GM11168 (cell line): ENCODE results near the gene RASAL3.

Experiments
- in situ Hi-C: fragments of 300-500 bp; cut with MboI; formaldehyde crosslinking; loops from one replicate; pipeline ENCODE4 v1.12.0; 2022; ENCODE audit warnings: low sequenced_read_pairs; ENCODE audit not compliant: unreplicated experiment

RASAL3 gene

DNA sequence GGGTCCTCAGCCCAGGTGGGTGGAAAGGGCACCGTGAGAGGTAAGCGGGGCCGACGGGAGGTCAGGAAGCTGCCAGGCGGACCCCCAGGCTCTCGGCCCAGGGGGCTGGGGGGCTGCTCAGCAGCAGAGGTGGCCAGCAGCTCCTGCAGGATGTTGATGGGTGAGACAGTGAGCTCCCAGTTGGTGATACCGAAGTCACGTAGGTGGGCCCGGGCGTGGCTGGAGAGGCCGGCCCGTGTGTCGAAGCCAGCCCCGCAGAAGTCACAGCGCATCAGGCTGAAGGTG is 27.6 kb downstream of the RASAL3 start:
- in situ Hi-C loops, result no loop called here

DNA sequence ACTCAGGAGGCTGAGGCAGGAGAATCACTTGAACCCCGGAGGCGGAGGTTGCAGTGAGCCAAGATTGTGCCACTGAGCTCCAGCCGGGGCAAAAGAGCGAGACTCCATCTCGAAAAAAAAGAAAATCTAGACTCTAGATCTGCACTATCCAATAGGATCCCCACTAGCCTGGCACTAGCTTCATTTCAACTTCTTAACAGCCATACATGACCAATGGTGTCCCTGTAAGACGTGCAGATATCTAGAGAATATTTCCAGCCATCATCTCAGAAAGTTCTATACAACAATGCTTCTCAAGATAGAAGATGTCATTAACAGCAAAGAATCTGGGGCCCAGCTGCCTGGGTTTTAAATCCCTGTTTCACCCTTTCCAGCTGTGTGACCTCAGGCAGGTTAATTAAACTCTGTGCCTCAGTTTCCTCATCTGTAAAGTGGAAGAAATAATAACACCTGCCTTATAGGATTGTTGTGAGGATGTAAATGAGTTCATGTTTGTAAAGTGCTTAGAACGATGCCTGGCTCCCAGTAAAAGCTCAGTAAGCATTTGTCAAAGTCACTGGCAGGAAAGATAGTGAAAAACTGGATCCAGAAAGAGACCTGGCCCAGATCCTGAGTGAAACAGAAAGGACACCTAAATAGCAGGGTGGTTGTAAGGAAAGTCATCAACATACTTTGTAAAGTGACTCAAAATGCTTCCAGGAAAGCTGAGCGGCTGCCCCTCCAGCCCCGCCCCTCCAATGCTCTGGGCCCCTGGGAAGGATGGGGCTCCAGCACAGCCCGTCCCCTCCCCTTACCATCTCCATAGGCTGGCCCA is 28.1 kb downstream of the RASAL3 start:
- in situ Hi-C loops, result no loop called here

DNA sequence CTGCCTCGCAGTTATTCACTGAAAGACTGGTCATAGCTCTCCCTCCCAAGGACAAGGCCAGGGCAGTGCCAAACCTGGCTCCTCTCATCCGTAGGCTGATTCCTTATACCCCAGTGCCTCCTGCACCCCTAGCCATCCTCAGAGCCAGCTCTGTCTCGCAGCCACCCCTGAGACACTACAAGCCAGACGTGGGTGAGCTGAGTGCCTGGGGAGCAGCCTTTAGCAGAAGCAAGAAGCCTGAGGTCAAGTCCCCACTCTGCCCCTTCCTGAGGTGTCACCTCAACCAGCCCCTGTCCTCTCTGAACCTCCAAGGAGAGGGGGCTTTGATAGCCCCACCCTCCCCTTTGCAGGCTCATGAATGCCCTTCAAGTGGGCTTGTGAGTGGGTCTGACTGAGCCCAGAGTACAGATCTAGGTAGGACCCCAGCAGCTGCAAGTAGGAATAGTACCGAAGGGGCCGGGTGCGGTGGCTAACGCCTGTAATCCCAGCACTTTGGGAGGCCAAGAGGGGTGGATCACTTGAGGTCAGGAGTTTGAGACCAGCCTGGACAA is 30.8 kb downstream of the RASAL3 start:
- in situ Hi-C loops, result no loop called here

DNA sequence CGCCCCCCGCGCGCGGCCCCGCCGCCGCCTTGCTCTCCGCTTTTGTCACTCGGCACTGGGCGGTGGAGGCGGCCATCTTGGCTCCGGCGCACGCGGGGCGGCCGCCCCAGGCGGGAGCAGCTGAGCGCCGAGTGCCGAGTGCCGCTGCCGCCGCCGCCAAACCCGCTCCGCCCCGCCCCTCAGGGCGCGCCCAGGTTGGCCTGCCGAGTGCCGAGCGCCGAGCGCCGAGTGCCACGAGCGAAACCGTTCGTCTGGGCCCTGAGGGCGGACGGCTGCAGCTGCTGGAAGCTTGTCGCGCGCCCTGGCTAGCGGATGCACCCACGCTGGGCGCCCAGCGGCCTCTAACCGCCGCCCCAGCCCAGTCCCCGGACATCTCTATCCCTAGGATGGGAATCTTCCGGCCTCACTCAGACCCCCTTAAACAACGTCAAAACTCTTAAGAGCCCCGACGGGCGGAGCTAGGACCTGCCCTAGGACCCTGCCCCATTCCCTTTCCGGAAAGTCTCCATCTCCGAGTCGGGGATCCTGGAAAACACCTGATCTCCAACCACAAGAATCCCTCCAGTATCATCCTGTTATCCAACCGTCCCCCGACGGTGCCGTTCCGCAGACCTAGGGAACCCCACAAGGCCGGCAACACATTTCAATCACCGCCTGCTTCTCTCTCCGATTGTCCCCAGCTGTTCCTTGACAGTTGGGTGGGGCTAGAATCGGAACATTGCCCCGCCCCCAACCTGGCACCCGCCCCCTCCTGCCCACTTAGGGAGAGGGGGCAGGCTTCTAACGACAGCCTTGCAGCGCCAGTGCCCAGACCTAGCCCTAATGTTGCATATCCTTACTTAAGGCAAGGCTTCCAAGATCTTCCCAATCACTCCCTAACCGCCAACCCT is 31.5 kb downstream of the RASAL3 start:
- in situ Hi-C loops, result no loop called here

DNA sequence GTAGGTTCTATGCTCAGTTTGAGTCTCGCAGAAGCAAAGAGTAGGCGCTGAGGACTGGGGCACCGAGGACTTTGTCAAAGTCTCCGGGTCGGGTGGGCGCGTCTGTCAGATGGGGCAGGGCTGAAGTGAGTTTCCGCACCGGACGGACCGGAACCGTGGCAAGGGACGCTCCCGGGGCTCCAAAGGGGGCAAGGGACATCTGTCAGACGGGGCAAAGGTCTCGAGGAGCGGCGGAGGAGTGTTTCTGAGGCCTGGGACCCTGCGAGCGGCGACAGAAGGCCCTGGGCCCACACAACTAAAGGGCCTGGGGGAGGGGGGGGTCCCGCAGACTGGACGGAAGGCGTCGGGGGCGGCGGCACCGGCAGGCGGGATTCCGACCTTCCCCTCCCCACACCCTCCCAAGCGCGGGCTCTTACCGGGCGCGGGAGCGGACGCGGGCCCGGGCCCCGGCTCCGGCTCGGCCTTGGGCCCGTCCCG is 32.3 kb downstream of the RASAL3 start:
- in situ Hi-C loops, result no loop called here

DNA sequence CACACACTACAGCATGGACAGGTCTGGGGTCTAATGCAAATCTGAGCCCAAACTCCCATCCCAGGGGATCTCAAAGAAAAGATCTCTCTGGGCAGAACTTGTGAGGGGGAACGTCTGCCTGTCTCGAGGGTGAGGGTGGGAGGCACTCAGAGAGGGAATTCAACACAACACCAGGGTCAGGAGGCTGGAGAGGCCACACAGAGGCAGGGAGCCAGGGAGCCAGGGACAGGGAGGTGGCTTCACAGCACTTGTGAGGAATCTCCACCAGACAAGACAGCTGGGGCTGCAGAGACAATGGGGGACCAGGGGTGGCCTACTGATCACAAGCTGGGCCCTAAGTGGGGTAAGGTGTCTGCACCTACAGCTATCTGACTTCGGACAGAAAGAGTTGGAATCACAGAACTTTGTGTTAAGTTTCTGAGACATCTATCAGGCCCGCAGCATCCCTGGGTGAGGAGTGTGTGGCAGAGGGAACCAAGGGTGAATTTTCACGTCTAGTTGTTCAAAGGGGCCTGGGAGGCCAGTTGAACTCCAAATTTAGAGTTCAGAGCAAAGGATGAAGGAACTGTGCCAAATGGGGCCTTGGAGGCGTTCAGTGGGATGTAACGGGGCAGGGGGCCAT is 32.8 kb downstream of the RASAL3 start:
- in situ Hi-C loops, result no loop called here

DNA sequence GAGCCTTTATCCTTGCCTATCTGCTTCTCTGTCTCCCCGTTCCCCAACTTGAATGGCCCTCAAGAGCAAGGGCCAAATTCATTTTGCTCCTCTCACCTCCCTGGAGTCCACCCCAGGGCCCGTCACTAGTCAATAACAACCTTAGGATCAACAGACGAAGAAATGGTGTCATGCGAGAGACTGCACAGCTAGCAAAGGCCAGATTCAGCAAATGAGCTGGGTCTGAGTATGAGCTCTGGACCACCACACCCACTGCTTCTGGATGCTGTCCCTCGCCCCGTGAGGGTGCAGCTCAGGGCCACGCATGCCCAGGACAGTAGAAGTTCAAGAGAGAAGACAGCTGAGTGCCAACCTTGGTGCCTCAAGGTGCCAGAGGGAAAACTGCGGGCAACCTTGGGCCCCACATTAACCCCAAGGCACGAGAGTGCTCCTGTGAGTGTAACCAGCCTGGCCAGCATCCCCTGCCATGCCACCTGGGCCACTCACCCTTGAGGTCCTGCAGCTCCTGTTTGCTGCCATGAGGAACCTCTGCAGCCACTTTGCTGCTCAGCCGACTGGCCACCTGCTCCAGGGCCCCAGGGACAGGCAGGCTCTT is 33.7 kb downstream of the RASAL3 start:
- in situ Hi-C loops, result no loop called here

DNA sequence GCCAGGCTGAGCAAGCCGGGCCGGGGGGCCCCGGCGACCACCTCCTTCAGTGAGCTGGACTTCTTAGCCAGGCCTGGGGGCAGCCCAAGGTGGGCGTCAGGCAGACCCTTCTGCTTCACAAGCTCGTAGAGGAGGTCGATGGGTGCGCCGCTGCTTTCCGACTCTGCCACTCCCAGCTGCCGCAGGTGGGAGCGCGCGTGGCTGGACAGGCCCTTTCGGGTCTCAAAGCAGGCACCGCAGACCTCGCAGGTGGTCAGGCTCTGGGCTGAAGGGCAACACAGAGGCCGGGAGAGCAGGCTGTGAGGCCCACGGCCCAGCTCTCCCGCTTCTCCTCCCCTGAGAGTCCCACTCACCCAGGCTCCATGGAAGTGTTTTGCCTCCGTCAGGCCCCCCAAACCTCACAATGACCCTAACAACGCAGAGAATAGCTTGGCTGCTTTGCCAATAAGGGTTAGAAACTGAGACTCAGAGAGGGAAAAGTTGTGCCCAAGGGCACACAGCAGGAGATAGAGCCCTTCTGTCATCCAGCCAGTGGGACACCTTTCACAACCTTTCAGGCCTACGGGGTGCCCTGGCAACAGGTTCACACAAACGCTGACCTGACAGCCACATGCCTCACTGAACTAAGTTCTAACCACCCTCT is 34.4 kb downstream of the RASAL3 start:
- in situ Hi-C loops, result no loop called here

DNA sequence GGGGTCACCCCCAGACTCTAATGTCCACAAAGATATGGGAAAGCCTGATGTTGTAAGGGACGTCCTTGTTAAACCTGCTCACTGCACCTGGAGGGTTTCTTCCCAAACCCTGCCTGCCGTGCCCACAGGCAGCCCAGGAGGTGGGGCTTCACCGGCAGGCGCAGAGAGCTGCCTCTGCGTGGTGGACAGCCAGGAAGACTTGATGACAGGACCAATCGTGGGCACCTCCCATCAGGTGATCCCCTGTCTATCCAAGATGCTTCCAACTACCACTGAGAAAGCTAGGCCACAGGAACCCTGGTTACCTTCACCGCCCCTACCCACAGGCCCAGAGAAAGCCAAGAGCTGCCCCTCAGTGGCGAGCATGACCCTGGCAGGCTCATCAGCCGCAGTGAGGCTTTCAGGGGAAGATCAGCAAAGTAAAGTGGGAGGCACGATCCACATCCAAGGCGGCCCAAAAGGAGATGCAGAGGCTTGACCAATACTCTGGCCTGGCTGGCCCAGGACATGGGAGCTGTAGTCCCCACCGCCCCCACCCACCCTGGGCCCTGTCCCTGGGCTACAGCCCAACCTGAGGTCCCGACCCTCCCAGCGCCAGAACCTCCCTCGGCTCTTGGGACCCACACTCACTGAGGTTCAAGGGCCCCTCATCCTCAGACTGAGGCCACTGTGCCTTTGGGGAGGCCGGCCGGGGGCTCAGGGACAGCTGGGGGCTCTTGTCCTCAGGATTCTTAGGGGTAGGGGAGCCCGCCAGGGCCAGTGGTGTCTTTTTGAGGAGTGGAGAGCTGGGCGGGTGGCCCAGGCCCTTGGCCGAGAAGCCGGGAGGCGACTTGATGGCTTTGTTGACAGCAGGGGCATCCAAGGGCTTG is 35.2 kb downstream of the RASAL3 start:
- in situ Hi-C loops, result no loop called here

DNA sequence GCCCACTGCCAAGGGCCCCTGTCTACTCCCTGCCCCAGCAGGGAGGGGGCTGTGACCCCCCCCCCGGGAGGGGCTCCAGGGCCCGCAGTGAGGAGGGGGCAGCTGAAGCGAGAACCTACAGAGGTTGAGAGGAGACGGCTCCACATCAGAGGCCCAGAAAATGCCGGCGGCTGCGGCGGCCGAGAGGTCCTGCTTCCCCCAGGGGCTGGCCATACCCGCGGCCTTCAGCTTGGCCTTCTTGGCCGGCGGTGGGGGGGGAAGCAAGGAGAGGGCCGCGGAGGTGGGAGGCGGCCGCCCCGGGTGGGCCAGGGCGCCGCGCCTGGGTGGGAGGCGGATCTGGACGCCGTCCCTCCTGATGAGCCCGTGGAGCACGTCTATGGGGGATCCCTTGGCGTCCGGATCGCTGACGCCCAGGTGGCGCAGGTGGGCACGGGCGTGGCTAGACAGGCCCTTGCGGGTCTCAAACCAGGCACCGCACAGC is 36.3 kb downstream of the RASAL3 start:
- in situ Hi-C loops, result no loop called here

DNA sequence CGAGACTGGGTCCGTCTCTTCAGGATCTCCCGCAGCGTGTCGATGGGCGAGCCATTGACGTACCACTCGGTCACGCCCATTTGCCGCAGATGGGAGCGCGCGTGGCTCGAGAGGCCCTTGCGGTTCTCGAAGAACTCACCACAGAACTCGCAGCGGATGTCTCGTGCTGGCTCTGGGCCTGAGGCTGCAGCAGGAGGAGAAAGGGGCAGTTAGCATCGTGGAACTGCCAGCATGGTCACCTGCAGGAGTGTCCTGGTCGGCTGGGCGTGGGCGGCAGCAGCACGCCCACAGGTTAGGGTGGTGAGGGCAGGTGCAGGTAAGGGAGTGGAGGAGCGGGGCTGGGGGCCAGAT is 37.0 kb downstream of the RASAL3 start:
- in situ Hi-C loops, result no loop called here

DNA sequence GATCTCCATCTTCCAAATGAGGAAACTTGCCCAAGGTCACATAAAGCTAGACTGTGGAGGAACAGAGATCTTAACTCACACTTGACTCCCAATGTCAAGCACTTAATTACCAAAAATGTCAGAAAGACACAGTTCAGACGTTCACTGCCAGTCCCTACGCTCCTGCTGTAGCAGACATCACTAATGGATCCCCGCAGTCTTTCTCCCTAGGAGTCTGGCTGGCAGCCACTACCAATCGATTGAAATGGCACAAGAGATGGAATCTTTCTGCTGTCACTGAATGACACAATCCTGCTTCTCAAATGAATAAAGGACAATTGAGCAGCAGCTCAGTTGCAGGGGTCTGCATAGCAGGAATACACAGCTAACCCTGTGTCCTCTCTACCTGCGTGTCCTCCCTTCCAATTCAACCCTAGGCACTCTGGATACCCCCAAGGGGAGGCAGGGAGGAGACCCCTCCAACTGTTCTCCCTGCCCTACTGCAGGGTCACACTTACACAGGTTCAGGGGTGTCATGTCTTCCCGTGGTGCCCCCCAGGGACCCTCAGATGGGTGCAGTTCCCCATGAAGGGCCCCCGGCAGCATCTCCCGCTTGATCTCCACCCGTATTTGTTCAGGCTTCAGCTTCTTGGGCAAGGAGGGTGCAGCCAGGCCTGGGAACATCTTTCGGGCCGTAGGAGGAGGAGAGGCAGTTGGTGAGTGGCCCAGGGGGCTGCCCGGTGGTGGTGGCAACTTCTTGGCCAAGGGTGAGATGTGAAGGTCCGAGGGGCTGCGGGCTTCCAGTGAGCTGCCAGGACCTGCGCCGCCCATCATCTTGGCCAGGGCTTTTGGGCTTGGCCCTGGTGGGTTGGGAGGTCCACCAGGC is 37.6 kb downstream of the RASAL3 start:
- in situ Hi-C loops, result no loop called here

DNA sequence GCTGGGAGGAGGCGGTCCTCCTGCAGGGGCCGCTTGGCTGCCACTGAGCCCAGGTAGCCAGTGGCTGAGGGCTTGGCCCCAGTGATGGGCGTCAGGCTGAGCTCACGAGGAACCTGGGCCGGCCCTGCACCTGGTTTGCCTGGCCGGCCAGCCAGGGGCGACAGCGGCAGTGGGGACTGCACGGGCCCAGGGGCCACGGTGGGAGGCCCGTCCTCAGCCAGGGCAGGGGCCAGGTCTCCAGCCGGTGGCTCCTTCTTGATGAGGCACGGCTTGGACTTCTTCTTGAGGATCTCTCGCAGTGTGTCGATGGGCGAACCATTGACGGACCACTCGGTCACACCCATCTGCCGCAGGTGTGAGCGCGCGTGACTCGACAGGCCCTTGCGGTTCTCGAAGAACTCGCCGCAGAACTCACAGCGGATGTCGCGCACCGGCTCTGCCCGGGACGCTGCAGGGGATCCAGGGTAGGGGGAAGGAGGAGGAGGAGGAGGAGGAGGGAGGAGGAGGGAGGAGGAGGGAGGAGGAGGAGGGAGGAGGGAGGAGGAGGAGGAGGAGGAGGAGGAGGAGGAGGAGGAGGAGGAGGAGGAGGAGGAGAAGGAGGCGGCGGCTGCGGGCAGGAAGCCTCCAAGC is 38.9 kb downstream of the RASAL3 start:
- in situ Hi-C loops, result no loop called here

DNA sequence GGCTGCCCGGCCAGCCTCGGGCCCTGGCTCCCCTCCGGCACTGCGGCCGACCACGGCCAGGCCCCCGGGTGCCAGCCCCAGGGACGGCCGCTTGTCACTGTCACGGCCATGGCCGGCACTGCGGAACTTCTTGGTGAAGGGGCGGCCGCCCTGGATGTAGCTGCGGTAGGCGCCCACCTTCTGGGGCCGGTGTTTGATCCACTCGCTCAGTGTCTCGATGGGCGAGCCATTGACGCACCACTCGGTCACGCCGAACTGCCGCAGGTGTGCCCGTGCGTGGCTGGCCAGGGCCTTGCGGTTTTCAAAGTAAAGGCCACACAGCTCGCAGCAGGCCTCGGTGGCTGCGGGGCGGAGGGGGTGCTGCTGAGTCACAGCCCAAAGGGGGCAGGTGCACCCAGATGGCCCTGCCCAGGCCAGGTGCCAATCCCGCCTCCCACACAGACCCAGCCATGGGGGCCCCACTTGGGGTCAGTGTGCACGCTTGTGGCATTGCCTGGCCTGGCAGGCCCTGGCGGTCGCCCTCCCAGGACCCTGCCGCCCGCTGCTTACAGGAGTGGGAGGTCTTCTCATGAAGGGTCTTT is 39.6 kb downstream of the RASAL3 start:
- in situ Hi-C loops, result no loop called here

DNA sequence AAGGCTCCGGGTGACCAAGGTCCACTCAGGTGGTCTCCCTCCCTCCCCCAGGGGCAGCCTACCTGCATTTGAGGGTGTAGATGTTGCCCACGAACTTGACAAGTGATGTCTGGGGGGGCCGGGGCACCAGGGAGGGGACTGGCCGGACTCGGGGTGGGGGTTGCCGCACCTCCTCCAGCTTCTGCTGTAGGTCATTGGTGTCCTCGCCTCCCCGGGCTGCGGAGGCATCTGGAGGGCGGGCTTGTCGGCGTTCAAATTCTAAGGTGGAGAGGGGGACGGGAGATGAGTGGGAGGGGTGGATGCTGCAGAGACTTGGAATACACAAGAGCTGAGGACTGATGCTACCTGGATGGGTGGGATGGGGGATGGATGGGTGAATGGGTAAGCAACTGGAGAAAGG is 40.2 kb downstream of the RASAL3 start:
- in situ Hi-C loops, result no loop called here

DNA sequence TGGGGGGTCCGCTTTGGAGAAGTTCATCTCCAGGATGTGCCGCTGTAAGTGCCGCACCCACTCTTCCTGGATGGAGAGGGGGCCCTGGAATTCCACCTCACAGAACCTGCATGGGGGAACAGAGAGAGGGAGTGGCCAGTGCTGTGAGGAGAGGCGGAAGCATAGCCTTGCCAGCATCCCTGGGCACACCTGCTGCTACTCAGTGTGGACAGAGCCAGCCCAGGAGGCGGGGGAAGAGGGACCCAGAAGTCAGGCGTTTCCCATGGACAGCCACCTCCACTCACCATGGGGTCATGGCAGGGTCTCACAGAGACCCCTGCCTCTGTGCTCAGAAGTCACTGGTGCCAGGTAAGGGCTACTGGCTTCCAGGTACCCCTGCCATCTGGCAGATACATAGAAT is 41.2 kb downstream of the RASAL3 start:
- in situ Hi-C loops, result no loop called here
